Dermis blood vessel endothelial cell (primary cell): ENCODE measurements around the gene NUDT8. TPM values are rescaled to one million over a fixed set of nuclear protein-coding genes. Genes with fewer than 3 reads are reported as not detected.
"Not testable (repeated sequence)": the region's sequence is repeated elsewhere in the genome, so short reads cannot be mapped to it uniquely, and the experiment has no call there.

Source experiments
- DNase-seq: peaks from one replicate; pipeline ENCODE4 v3.0.0; 2010
- total RNA-seq: library from RNA; depleted of rRNA; stranded (reverse); fragments of >200 nt; gene quantifications from 2 replicates; pipeline ENCODE4 v1.2.3, GENCODE V29; 2014

Gene NUDT8
- total RNA-seq, 1 donor from 2014 or later, result 10.7 TPM

DNA sequence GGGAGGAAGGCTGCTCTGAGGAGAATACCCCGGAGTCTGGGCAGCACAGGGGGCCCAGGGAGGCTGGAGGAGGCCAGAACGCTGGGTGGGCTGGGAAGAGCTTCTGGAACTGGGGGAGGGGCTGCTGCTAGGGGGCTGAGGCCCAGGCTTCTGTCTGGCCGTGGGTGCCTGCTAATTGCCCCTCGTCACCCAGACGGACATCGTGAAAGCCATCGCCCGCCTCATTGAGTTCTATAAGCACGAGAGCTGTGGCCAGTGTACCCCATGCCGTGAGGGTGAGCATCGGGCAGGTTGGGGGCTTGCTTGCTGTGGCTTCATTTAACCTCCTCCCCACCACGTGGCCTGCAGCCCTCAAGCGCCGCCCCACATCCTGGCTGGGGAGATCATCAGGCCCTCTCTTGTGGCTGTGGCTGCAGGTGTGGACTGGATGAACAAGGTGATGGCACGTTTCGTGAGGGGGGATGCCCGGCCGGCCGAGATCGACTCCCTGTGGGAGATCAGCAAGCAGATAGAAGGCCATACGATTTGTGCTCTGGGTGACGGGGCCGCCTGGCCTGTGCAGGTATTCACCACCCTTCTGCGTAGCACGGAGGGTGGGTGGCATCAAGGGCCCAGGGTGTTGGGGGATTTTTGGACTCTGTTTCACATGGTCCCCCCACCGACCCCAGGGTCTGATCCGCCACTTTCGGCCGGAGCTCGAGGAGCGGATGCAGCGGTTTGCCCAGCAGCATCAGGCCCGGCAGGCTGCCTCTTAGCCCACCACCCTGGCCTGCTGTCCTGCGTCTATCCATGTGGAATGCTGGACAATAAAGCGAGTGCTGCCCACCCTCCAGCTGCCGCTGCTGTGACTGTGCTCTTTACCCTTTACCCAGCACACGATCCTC, 17.8 kb downstream of the NUDT8 start:
- DNase-seq, result no peak

DNA sequence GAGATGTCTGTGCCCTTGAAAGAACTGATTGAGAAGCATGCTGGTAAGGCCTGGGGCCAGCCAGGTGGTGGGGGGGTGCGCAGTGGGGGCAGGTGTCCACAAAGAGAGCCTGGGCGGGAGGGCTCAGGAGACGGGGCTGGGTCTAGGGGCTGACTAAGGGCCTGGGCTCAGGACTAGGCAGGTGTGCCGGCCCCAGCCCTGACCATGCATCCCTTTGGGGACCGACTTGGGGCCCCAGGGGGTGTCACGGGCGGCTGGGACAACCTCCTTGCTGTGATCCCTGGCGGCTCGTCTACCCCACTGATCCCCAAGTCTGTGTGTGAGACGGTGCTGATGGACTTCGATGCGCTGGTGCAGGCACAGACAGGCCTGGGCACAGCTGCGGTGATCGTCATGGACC, 18.6 kb downstream of the NUDT8 start:
- DNase-seq, result no peak

DNA sequence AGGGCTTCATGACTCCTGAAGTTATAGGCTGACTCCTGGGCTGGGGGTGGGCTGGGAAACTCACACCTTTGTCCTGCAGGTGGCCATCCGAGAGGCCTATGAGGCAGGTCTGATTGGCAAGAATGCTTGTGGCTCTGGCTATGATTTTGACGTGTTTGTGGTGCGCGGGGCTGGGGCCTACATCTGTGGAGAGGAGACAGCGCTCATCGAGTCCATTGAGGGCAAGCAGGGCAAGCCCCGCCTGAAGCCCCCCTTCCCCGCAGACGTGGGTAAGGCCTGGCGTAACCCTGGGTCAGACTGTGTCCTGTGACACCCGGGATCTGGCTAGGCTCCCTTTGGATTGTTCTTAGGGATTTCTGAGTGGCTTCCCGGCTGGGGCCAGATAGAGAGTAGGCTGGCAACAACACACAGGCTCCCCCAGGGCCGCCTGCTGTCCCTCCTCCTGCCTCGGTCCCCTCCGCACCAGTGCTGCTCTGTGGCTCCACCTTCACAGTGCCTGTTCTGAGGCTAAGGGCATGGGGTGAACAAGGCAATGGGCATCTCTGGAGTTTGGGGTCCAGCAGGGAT, 19.4 kb downstream of the NUDT8 start:
- no peak for DNase-seq

- DNase-seq, result no peak
Observed at GRCh38 chr11:67609316-67609715, 20.4 kb downstream of the NUDT8 start.

DNA sequence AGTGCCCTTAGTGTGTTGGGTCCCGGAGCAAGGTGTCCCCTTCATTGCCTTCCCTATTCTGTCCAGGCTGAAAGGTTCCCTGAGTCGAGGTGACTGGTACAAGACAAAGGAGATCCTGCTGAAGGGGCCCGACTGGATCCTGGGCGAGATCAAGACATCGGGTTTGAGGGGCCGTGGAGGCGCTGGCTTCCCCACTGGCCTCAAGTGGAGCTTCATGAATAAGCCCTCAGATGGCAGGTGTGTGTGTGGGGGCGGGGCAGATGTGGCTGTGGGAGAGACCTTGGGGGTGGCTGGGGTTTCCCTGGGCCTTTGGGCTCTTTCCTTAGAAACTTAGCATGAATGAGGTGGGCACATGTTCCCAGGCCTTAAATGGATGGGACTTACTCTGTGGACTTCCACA, 21.3 kb downstream of the NUDT8 start:
- no peak for DNase-seq

- DNase-seq, result no peak
Observed at GRCh38 chr11:67607507-67607906, 22.2 kb downstream of the NUDT8 start.

DNA sequence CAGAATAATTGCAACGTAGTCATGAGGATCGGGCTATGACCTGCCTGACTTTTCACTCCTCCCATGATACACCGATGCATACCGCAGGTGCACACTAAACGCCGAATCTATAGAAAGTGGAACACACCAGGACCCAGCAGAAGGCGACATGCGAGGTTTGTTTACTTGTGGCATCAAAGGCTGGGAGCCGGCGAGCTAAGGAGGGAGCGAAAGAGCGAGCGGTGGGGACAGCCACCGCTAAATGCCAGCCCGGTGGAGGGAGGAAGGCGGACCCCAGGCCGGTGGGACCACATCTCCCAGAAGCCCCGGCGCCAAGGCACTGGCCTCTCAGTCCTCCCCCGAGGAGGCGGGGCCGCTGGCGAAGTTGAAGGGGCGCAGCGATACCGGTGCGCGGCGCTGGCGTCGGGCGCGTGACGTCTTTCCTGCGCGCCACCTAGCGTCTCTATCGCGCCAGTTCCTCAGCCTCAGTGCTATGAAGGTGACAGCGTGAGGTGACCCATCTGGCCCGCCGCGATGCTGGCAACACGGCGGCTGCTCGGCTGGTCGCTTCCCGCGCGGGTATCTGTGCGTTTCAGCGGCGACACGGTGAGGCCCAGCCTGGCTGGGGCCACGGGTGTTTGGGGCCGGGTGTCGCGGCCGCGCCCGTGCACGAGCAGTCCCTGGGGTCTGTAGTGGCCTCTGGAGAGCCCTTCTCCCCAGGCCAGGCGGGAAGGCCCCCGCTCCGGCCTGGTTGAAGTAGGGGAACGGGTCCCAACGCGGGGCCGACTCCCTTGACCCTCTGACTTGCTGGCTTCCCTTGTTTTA, 23.0 kb downstream of the NUDT8 start, which contains the start of gene NDUFV1:
NDUFV1 (plus strand) TSS at position 445 of the 804 bp plus-strand sequence; CDS start at position 514, 69 bp downstream.
- DNase-seq, result peak; percentile 95

- DNase-seq, result peak; percentile 38
Observed at GRCh38 chr11:67606093-67606491, 23.6 kb downstream of the NUDT8 start.

GRCh38 chr11:67605231-67606011, 24.3 kb downstream of the NUDT8 start:
- DNase-seq, result no peak

DNA sequence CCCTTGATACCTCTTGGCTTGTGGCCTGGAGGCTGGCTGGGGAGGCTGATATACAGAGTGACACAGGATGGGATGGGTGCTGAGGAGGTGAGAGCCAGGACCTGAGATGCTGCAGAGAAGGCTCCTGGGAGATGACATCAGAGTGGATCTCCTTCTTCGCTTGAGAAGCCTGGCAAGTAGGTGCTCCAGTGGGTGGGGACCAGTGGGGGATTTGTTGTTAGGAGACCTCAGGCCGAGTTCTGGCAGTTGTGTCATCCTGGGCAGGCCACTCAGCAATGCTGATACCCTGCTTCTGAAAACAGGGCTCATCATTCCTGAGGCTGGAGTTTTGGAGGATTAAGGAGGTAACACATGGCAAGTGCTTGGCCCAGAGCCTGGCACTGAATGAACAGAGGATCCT, 24.9 kb downstream of the NUDT8 start:
- no peak for DNase-seq

GRCh38 chr11:67604119-67604518, 25.6 kb downstream of the NUDT8 start:
- not testable (repeated sequence) for DNase-seq

DNA sequence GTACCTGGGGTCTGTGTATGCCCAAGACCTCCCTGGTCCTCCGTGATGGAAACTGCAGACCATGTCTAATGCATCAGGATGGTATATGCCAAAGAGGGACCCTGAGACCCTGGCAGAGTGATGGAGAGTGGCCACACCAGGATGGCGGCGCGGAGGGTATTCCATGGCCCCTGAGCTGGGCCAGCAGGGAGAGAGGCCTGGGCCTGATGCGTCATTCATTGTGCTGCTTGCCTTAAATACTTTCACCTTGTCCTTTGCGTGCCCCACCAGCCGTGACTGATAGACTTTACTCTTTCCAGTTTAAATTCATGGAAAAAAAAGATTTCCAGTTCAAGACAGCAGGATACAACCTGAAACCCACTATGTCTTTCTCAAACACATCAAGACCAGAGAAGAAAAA, 28.6 kb downstream of the NUDT8 start:
- DNase-seq, result no peak

DNA sequence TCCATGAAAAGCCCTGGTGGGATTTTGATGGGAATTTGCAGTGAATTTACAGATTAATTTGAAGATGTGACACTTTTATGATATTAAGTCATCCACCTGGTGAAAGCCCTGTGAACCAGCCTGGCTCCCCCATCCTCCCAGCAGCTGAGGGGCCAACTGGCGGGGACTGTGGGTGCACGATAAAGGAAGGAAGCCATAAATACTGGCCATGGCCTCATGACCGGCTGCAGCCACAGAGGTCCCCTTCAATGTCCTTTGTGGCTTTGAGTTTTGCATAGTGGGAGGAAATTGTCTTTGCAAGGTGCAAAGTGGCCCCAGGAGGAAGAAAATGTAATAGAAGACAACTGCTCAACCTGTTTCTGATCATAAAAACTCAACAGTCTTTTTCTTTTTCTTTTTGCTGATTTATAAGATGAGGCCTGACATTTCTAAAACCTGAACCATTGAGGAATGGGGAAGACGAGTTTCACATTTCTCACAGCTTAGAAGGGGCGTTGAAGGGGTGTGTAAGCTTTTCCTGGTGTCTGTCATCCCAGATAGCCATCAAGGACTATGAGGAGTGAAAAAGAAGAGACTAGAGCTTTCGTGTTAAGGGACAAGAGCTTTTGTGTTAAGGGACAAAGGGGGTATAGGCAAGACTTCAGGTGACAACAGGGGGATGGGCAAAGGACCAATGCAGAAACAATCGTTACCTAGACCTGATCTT, 29.3 kb downstream of the NUDT8 start:
- DNase-seq, result no peak

DNA sequence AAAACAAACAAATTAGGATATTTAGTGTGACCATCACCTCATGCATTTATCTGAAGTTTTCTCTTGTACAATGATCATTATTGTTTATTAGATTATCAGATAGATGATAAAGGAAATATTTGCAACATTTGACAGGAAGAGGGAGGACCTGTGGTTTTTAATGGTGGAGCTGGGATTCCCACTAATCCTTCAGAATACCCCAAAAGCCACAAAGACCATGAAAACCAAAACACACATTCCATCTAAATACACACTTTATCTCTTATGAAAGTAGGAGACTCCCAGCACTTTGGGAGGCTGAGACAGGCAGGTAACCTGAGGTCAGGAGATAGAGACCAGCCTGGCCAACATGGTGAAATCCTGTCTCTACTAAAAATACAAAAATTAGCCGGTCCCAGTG, 30.6 kb downstream of the NUDT8 start:
- no peak for DNase-seq

- DNase-seq, result not testable (repeated sequence)
Observed at GRCh38 chr11:67597963-67598362, 31.8 kb downstream of the NUDT8 start.

DNA sequence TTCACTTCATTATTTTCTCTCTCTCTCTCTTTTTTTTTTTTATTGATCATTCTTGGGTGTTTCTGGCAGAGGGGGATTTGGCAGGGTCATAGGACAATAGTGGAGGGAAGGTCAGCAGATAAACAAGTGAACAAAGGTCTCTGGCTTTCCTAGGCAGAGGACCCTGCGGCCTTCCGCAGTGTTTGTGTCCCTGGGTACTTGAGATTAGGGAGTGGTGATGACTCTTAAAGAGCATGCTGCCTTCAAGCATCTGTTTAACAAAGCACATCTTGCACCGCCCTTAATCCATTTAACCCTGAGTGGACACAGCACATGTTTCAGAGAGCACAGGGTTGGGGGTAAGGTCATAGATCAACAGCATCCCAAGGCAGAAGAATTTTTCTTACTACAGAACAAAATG, 32.3 kb downstream of the NUDT8 start:
- not testable (repeated sequence) for DNase-seq

GRCh38 chr11:67596753-67597300, 32.9 kb downstream of the NUDT8 start:
- no peak for DNase-seq

DNA sequence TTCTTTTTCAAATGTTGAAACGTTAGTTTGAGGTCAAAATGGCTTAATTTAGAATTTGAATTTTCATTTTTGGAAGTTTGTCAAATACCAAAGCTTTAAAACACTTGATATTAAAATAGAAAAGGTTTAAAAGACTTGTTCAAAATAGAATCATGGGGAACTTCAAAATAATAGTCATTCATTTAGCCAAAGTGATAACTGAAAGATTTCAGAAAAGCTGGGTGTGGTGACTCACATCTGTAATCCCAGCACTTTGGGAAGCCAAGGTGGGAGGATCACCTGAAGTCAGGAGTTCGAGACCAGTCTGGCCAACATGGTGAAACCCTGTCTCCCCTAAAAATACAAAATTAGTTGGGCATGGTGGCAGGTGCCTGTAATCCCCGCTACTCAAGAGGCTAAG, 35.3 kb downstream of the NUDT8 start:
- no peak for DNase-seq

DNA sequence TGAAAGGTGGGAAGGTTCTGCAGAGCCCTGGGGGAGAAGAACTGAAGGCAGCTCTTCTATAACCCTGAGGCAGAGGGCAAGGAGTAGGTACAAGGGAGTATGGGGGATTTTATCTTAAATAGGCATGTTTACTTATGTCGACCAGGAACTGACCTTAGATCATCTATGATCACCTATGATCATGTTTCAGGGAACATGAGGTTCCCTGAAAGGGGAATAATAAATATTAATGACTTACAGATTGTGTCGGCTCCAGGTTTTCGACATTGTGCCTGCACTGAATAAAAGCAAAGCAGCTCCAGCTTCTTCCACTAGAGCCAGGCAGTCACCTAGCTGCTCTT, 36.2 kb downstream of the NUDT8 start:
- no peak for DNase-seq

- no peak for DNase-seq
Observed at GRCh38 chr11:67592880-67593564, 36.7 kb downstream of the NUDT8 start.

GRCh38 chr11:67588899-67589415, 40.8 kb downstream of the NUDT8 start:
- not testable (repeated sequence) for DNase-seq
